ENCODE data around the gene MIAT. TPM values are rescaled to one million over a fixed set of nuclear protein-coding genes. Genes with fewer than 3 reads are reported as not detected.

Gene MIAT
- total and polyA plus RNA-seq, 2 of the 8 experiments (the other 6 are each of a cell fraction or from before 2014, with no cell fraction given) = 27.6 to 36.0 TPM

GRCh38 chr22:26621663-26622062, 35.7 kb upstream of the MIAT start, which contains the start of gene CRYBA4:
TSS of gene CRYBA4 (plus strand) at chr22:26621963. CDS start at chr22:26622597, 634 bp downstream.
- H3K27ac ChIP-seq (ENCODE audit: low read depth, low read length) = no peak within 1 kb of the TSS
- no peak within 1 kb of the TSS for H3K18ac ChIP-seq (ENCODE audit: extremely low read depth, low read length)
- no peak within 1 kb of the TSS for H3K9ac ChIP-seq (replicated peaks in 1 of 4; ENCODE audit: extremely low read depth in 1 of 4, low read depth in 3 of 4, low read length in 3 of 4)
- 0 out of 4 replicates have a peak, but pooled peaks cover 0 to 3% of the 10 kb centered on the region in 2 experiments for H3K9me3 ChIP-seq (ENCODE audit: insufficient read depth in 2 of 2, low read depth in 1 of 2, low read length in 1 of 2)
- no peak within 1 kb of the TSS for H4K91ac ChIP-seq (replicated peaks; ENCODE audit: insufficient read length, low read length)
- H2BK15ac ChIP-seq (ENCODE audit: low read length) = peak within 1 kb of the TSS; percentile 7; the same call in 1 of the 2 replicates
- H3K79me2 ChIP-seq (ENCODE audit: control insufficient read depth in 1 of 2, insufficient read depth in 2 of 2, low read length in 2 of 2) = no peaks in the 10 kb centered on the region
- ChIA-PET CTCF (ENCODE audit: partially characterized antibody) (interaction anchor here (0.9 to 1.4 kb wide), 4 partner anchors 12 to 88 kb away, joined by 3 to 6 read pairs (median 4); no protein-coding TSS in a partner anchor), POLR2A (ENCODE audit: partially characterized antibody) (no interaction called here)
- H3K79me1 ChIP-seq (ENCODE audit: low read depth, low read length) = no peaks in the 10 kb centered on the region
- no peaks in the 10 kb centered on the region for H4K20me1 ChIP-seq (replicated peaks in 1 of 2; ENCODE audit: control insufficient read depth in 1 of 2, insufficient read depth in 2 of 2, low read length in 2 of 2)
- H2BK20ac ChIP-seq (ENCODE audit: low read length) = no peak within 1 kb of the TSS
- no peak within 1 kb of the TSS for H2AK5ac ChIP-seq (ENCODE audit: low read depth, low read length)
- DNase-seq (ENCODE audit: low read depth in 1 of 2, low spot score in 2 of 2) (no peak), FAIRE-seq (no peak)
- no peak within 1 kb of the TSS for H3K23ac ChIP-seq (ENCODE audit: insufficient read length)
- H3K23me2 ChIP-seq (ENCODE audit: low read depth, low read length) = no peaks in the 10 kb centered on the region
- no peak within 1 kb of the TSS for H3K4me3 ChIP-seq (ENCODE audit: extremely low read depth in 1 of 4, insufficient read depth in 2 of 4, low read depth in 3 of 4, low read length in 4 of 4)
- H3K36me3 ChIP-seq (ENCODE audit: control insufficient read depth in 2 of 4, insufficient read depth in 4 of 4, low read length in 3 of 4) = no peaks in the 10 kb centered on the region
- H3K56ac ChIP-seq (replicated peaks; ENCODE audit: insufficient read length, low read depth, low read length) = no peak within 1 kb of the TSS
- TF ChIP-seq RFX5 (IDR thresholded peaks at IDR 0.05; ENCODE audit: borderline replicate concordance, low read depth, low read length) (no peak), MAFK (IDR thresholded peaks at IDR 0.05; ENCODE audit: low read depth, low read length) (peak; percentile 4; the same call in 1 of the 2 replicates), CTBP2 (IDR thresholded peaks at IDR 0.05; ENCODE audit: borderline replicate concordance, insufficient read depth, insufficient read length, low read length) (no peak)
- peaks cover 6 to 15% (median 13%) of the 10 kb centered on the region in 4 experiments for H3K4me1 ChIP-seq (replicated peaks in 1 of 4; ENCODE audit: control insufficient read depth in 3 of 4, insufficient read depth in 4 of 4, low read length in 3 of 4)
- no peaks in the 10 kb centered on the region; a peak in 1 of 7 replicates for H3K27me3 ChIP-seq (replicated peaks in 1 of 4; ENCODE audit: control insufficient read depth in 3 of 4, extremely low read depth in 1 of 4, insufficient read depth in 3 of 4, low read length in 3 of 4)
- no peak within 1 kb of the TSS for H3K14ac ChIP-seq (ENCODE audit: insufficient read length)
- H4K5ac ChIP-seq (ENCODE audit: insufficient read length, low read depth, low read length) = no peak within 1 kb of the TSS
- WGBS, 2 experiments (ENCODE audit: extremely low coverage in 1 of 2, insufficient coverage in 1 of 2, insufficient read length in 1 of 2, insufficient replicate concordance in 2 of 2, low coverage in 1 of 2, low lambda C conversion rate in 2 of 2, missing lambda C conversion rate in 1 of 2) = 83% methylated on average over 6 of the region's 7 CpGs; no CpG with 5 or more reads in 1 of the 2 experiments
- H2BK12ac ChIP-seq (ENCODE audit: low read depth, low read length) = no peak within 1 kb of the TSS
- H2BK120ac ChIP-seq (replicated peaks; ENCODE audit: low read depth, low read length) = peak within 1 kb of the TSS; percentile 27
- H4K8ac ChIP-seq (ENCODE audit: extremely low read depth, insufficient read depth, low read length) = no peak within 1 kb of the TSS
- H2BK5ac ChIP-seq (ENCODE audit: low read depth, low read length) = no peak within 1 kb of the TSS
- H2AFZ ChIP-seq (ENCODE audit: low read length) = no peak within 1 kb of the TSS
- no peak within 1 kb of the TSS for H3K4me2 ChIP-seq (ENCODE audit: insufficient read depth in 1 of 2, low read depth in 2 of 2, low read length in 2 of 2)
- H3K4ac ChIP-seq (replicated peaks; ENCODE audit: insufficient read length, low read depth, low read length) = no peak within 1 kb of the TSS

All from H1 (cell line).